HG03575 (cell line): ENCODE measurements around the gene IGF1.

Experiments
- ATAC-seq: cut with Tn5 transposase; IDR thresholded peaks from one replicate; pipeline ENCODE4 v1.9.1; 2021; ENCODE audit not compliant: unreplicated experiment, insufficient number of reproducible peaks, low FRiP score; ENCODE audit errors: extremely low read depth

Gene IGF1

DNA sequence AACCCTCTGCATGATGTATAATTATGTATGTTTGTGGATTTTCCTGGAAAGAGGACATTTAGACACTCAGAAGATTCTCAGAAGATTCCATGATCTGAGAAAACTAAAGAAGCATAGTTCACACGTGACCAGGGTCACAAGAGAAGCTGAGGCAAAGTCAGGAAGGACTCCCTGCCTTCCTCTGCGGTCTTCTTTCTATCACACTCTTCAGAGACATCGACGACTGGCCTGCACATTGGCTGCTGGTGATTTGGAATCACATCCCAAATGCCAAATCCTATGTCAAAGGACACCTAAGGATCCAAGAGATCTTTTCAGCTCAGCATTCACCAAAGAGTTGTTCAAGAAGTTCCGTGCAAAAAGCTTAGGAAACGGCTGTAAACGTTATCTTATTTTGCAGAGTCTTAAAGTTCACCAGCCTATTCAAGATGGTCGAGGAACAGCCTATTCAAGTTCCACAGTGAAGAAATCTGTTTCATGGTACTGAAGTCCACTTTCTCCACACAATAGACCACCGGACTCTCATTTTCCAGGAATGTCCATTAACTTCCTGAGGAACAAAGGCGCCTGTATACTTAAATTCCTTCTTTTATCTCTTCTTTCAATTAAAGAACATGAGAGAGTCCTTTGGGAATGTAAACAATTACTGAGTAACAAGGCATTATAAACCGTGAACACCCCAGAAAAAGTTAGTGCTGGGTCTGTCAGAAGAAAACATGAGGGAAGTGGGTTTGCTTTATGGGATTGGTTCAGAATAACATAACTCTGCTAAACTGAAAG, 42.1 kb downstream of the IGF1 start:
- no peak for ATAC-seq

DNA sequence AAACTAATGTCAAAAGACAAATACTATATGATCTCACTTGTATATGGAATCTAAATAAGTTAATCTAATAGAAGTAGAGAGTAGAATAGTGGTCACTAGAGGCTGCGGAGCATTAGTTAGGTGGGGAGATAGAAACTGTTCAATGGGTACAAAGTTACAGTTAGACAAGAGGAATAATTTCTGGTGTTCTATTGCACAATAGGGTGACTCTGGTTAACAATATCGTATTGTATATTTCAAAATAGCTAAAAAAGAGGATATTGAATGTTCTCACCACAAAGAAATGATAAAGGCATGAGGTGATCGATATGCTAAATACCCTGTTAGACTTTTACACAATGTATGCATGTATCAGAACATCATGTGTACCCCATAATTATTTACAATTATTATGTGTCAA, 42.9 kb downstream of the IGF1 start:
- ATAC-seq: no peak

DNA sequence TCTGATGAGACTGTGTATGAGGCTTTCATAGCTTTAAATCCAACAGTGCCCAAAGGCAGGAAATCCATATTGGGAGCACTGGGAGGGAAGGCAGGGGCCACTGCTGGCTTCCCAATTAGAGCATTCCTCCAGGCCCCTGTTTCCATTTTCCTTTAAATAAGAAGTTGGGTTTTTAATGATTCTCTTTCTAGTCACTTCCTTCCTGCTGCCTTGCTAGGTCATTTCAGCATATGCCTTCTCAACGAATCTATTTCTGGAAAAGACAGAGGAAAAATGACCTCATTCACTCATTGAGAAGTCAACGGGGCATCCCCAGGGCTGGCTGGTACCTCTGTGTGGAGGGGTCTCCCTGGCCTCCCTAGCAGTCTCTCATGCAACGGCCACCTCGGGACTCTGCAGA, 43.5 kb downstream of the IGF1 start:
- no peak for ATAC-seq

DNA sequence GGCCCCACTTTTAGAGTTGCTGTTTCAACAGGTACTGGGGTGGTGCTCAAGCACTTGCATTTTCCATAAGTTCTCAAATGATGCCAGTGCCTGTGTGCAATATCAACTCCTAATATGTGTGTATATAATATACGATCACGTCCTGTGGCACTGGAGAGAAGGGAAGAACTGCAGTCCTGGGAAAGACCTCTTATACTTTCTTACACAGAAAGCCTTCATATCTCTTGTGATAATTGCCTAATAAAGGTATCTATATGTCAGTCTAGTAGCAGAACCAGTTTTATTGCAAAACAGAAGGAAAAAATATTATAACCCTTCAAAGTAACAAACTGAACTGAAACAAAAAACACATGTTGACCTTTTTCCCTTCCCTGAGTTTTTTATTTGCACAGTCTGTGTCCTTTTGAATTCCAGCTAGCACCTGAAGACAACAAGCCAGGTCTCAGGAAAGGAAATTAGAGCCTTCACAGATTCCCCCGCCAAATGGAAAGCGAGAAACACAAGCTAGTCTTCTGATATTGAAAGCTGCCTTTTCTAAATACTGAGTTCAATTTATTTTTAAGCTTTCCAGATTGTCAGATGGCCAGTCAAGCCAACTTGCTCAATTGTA, 44.4 kb downstream of the IGF1 start:
- ATAC-seq: no peak

DNA sequence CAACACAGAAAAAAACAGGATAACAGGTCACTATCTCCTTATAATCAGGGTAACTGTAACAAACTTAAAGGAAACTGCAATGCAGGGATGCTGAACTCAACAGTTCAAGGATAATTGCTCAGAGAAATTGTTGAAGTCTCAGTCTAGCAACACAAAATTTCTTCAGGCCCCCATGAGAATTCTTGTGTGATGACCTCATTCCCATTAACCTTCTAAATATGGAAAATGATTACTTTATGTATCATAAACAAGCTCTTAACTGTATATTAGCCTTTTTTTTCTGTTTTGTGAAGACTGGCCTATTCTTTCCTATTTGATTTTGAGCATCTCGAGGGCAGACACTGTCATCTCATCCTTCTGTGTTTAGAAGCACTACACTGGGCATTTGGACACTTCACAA, 47.1 kb downstream of the IGF1 start:
- ATAC-seq: no peak

DNA sequence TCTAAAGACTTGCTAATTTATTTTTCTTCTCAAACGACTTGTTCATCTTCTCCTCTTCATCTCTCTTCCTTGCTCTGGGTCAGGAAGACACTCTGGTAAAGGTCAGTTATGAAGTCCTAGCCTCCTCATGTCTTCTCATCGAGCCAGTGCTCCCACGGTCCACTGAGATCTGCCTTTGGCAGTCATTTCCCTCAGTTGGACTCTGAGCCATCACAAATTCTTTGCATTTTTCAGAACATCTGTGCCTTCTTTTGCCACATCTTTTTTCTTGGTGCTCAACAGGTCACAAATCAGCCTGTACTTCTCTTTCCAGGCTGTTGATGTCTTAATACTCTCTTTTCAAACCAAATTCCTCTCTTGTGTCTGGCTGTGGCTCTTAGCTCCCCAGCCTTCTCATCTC, 49.7 kb downstream of the IGF1 start:
- ATAC-seq: no peak

DNA sequence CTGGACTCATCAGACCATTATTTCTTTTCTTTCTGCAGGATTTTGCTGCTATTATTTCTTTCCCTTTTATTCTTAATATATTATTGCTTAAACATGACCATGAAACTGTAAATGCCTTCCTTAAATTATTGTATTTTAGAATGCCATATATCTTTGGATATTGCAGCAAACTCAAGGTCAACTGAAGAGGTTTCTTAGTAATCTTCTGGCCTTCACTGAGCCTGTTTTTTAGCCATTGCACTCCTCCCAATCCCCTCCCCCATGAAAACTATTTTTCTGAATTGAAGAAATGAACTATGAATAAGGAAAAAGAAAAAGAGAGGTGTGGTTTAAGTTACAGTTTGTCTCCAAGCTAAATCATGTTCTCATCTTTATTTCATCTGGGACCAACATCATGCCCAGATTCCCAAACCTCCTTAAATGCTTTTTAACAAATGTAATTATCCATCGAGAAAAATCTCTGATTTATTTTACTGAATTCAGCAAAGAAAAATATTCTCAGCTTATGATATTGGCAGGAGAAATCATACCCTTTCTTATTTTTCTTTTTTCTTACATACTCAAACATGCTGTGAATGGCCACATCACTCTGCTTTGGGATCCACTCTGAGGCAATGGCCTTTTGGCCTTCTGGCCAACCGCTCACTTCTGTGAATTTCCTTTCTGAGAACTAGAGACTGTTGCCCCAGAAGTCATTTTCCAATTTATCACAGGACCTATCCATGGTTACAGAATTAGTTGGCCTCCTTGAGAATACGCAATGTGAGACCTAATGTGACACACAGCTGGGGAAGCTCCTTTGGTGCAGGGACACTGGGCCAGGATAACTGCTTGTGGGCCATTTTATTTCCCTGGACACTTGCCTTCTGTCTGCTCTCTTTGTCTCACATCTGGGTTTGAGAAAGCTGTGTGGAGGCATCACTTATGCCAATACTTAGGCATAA, 50.9 kb downstream of the IGF1 start:
- ATAC-seq: no peak

DNA sequence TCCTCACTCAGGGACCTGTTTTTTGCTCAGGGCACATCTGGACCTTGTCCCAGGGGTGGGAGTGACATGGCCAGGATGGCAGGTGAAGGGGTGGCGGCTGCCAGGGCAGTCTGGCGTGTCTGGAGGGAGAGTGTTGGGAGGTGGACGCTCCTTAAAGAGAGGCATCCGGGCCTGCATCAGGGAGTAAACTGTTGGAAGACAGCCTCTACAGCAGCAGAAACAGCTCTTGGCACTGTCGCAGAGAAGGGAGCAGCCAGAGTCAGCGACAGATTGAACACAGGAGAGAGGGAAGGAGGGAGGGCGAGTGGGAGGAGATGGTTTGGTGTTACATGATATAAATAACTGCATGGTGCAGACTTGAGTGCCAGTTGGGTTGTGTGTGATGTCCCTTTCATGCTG, 52.8 kb downstream of the IGF1 start:
- ATAC-seq: no peak

DNA sequence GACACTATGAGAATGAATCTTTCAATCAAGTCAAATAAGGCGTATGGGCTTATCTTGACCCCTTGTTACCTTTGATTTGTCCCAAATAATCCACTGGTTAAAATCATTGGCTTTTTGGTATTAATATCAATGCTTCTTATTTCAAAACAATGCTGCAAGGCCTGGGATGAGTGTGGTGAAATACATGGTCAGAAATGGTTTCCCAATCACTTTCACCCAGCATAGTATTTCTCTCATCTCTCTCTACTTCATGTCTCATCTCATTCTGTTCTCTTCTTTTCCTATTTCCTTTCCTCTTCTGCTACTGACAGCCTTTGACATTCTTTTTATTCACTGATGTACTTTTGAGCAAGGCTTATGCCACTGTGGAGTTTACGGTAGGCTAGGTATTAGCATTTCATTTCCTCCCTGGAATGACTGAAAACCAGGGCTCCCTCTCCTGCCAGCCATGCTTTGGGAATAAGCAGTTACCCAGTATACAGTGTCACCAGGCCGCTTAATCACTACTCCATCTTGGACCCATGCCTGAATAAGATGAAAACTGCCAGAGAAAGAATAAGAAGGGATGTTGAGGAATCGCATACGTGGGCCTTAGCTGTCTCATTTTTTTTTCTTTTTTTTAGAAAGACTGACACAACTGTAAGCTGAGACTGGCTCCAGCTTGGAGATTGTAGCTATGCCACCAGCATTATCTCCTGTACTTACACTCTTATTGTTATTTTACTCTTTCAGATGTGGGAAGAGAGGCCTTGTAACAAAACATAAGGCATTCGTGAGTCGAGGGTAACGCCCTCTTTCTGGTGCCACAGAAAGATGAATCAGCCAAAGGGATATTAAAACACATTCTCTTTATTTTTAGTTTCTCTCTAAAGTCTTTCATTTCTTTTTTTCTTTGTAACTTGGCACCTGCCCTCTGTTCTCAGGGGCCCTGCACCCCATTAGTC, 53.5 kb downstream of the IGF1 start:
- ATAC-seq: no peak

DNA sequence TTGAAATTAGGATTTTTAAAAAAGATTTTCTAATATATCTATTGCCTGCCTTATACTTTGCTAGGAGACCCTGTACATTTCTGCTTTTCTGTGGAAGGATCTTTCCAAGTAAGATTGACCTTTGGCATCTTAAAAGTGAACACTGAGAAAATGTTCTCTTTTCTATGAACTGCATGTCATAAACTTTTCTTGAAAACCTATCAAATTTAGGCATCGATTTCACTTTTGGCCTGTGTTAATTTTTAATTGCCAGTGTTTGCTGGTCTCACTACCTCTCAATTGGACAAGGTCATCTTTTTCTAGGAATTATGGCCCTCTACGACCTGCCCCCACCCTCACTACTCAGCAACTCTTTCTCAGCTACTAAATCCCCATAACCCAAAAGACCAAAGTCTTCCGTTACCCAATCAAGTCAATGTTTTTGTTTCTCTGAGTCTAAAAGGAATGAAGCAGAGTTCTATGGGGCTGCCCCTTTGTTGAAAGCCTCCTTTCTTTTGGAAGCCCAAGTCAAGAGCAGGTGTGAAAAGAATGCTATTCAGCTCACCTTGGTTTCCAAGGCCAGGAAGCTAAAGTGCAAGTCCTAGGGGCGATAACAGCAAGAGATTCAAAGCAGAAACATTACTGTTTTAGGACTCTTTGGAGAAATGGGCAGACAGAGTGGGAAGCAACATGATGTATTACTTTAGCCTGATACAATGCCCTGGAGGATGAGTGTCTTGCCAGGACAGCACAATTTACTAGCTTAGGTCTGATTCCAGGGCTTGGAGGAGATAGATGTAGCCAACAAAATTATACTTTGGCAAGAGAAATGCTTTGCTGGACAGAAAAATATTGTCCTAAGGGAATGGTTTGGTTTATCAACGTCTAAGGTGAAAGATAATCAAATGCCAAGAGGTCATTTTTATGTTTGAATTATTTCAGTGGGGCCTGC, 55.0 kb downstream of the IGF1 start:
- ATAC-seq: no peak

DNA sequence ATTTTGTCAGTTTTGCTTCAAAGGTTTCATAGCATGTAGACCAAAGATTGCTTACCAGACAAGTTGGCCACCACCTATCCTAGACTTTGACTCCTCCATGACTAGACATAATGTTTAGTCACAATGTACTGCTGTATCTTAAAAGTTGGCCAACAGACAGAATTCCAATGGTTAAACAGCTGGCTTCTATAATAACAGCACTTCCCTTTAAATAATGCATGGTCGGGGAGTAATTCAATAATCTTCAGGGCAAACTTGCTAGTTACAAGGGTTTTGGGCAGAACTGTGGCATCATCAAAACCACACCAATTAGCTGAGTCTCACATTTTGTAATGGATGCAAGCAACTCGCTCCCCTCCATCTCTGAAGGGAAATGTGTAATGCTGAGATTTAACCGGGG, 56.9 kb downstream of the IGF1 start:
- no peak for ATAC-seq

DNA sequence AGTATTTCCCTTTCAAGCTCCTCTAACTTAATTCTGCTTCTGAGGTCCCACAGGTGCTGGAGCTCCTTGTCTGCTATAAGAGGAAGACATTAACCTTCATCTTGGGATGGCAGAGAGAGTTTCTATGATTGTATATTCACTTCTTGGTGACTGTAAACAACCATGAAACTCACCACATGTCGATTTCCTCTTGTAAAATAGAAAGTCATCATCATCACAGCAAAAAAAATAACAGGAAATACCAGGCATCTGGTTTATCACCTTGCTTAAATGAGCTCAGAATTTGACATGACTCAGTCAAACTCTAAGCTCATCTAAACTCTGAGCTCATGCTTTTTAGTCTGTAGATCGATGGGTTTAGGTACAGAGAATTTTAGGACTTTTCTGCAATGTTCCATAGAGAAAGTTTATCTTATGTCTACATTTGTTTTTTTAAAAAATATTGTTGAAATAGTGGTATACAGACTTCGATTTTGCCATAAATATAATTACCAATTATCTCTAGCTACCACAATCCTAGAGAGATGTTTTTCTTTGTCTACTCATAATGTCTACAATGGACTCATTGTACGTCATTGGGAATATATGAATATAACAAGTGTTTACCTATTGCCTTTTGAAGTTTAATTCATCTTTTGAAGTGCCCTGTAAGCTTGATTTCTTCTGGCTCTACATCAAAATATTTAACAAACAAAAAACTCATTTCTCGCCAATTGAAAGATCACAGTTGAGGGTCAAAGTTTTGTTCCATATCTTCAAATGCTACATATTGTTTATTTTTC, 58.4 kb downstream of the IGF1 start:
- ATAC-seq: no peak

DNA sequence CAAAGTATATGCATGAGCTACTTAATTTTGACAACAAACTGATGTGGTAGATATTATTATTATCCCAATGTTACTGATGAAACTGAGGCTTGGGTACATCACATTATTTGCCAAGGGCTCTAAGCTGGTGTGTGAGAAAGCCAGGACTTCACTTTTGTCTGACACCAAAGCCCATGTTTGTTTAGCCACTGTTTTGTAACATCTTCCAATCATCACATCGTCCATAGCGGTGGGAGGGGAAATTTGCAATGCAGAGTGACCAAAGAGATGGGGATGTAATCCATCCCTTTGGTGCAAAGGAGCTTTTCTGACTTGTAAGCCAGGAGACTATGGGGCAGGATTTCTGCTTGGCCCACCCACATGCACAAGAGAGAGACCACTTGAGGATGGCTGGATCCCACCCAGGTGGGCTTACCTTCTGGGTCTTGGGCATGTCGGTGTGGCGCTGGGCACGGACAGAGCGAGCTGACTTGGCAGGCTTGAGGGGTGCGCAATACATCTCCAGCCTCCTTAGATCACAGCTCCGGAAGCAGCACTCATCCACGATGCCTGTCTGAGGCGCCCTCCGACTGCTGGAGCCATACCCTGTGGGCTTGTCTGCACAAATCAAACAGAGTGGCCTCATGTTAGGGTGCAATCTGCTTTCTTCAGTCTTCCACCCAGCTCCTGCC, 61.1 kb downstream of the IGF1 start:
- ATAC-seq: no peak

DNA sequence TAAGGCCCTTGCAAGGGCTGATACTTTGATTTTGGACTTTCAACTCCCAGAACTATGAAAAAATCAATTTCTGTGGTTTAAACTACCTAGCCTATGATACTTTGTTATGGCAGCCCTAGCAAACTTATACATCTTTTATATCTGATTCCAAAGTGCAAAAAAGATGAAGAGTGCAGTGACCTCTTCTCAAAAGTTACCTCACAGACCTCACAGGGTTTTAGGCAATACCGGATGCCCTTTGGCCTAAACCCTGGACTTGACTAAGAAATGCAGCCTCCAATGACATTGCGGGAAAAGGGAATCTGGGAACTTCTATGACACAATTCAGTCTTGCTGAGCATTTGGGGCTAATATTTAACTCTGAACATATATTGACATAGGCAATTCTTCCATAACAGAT, 63.3 kb downstream of the IGF1 start:
- no peak for ATAC-seq

DNA sequence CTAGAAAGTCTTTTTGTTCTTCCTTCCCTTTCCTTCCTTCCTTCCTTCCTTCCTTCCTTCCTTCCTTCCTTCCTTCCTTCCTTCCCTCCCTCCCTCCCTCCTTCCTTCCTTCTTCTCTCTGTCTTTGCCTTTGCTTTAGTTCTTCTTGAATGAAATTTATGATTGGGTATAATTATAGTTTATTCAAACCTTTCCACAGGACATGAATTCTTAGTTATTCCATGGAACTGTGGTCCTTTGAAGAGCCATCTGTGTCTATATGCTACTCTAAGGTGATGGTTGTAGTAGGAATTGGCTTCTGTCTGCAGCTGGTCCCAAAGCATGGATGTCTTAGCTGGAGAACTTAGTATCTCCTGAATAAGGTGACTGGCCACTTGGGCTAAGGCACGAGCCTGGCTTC, 64.8 kb downstream of the IGF1 start:
- ATAC-seq: no peak

DNA sequence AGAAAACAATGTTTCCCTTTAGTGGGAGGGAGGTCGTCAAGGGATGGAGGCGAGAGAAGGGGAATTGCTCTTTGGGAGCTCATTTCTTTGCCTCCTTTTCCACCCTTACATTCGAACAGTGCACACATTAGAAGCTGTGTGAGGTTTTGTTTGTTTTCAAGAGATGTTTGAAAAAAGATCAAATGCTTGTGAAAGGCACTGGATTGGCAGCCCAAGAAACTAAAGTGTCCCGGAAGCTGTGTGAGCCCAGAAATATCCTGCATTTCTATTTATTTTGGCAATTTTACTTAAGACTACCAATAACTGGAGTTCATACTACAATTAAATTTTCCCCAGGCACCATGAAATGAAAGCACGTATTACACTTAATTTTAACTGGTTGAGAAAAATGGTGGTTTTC, 67.0 kb downstream of the IGF1 start:
- ATAC-seq: no peak

DNA sequence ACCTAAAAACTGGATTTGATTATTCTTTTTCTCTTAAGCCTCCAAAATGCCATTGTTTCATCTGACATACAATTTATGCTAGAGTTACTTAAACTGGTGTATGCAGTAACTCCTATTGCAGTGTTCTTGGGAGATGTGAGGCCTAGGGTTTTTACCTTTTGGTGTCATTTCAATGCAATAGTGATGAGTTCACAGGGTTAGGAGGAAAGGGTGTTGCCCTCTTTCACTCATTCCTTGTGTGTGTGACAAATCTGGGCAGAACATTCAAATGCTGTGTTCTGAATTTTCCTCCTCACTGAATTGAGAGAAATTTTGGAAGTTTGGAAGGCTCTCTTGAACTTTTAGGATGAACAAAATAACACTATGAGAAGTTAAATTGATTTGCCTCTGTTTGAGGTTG, 69.9 kb downstream of the IGF1 start:
- ATAC-seq: no peak
